ENCODE results near the gene ELP6. TPM values are rescaled to one million over a fixed set of nuclear protein-coding genes. Genes with fewer than 3 reads are reported as not detected.

Gene ELP6
- total RNA-seq, 1 experiment from 2014 or later, result 26.9 TPM

DNA sequence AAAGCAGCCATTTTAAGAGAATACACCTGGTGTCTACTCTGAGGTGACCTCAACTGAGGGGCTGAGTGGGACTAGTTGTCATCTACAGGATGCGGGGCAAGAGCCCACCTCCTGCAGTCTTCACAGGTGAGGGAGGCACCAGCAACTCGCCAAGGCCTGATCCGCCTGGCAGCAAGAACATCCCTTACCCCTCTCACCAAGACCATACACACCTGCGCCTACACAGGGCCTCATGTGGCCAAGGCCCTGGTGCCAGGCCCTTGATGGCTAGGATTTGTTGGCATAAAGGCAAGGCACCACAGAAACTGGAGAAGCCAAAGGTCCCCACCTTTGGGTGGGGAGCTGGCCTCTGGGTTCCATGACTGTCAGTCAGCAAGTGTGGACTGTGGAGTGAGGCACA, 18.4 kb downstream of the ELP6 start:
- Histone ChIP-seq H3K9me3 (ENCODE audit: control insufficient read depth, insufficient read depth, low read depth, low read length) (no peaks in the 10 kb centered on the region), H3K27me3 (ENCODE audit: control insufficient read depth, insufficient read depth, low read length) (no peaks in the 10 kb centered on the region), H3K27ac (ENCODE audit: low read length) (no peak overlapping the region), H3K36me3 (ENCODE audit: control insufficient read depth, insufficient read depth, low read length) (peaks cover 3% of the 10 kb centered on the region; the same call in 1 of the 2 replicates), H3K4me1 (ENCODE audit: control insufficient read depth, insufficient read depth, low read length) (no peaks in the 10 kb centered on the region), H3K4me3 (ENCODE audit: low read depth in 2 of 2, low read length in 2 of 2) (no peak overlapping the region)
- BruUV-seq (replicated peaks), result no TSS peak
- no peak for DNase-seq (ENCODE audit: low read depth, low spot score)
- TF ChIP-seq, protein P1, sequence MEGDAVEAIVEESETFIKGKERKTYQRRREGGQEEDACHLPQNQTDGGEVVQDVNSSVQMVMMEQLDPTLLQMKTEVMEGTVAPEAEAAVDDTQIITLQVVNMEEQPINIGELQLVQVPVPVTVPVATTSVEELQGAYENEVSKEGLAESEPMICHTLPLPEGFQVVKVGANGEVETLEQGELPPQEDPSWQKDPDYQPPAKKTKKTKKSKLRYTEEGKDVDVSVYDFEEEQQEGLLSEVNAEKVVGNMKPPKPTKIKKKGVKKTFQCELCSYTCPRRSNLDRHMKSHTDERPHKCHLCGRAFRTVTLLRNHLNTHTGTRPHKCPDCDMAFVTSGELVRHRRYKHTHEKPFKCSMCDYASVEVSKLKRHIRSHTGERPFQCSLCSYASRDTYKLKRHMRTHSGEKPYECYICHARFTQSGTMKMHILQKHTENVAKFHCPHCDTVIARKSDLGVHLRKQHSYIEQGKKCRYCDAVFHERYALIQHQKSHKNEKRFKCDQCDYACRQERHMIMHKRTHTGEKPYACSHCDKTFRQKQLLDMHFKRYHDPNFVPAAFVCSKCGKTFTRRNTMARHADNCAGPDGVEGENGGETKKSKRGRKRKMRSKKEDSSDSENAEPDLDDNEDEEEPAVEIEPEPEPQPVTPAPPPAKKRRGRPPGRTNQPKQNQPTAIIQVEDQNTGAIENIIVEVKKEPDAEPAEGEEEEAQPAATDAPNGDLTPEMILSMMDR (IDR thresholded peaks at IDR 0.05), result no peak
- TF ChIP-seq, protein P2, sequence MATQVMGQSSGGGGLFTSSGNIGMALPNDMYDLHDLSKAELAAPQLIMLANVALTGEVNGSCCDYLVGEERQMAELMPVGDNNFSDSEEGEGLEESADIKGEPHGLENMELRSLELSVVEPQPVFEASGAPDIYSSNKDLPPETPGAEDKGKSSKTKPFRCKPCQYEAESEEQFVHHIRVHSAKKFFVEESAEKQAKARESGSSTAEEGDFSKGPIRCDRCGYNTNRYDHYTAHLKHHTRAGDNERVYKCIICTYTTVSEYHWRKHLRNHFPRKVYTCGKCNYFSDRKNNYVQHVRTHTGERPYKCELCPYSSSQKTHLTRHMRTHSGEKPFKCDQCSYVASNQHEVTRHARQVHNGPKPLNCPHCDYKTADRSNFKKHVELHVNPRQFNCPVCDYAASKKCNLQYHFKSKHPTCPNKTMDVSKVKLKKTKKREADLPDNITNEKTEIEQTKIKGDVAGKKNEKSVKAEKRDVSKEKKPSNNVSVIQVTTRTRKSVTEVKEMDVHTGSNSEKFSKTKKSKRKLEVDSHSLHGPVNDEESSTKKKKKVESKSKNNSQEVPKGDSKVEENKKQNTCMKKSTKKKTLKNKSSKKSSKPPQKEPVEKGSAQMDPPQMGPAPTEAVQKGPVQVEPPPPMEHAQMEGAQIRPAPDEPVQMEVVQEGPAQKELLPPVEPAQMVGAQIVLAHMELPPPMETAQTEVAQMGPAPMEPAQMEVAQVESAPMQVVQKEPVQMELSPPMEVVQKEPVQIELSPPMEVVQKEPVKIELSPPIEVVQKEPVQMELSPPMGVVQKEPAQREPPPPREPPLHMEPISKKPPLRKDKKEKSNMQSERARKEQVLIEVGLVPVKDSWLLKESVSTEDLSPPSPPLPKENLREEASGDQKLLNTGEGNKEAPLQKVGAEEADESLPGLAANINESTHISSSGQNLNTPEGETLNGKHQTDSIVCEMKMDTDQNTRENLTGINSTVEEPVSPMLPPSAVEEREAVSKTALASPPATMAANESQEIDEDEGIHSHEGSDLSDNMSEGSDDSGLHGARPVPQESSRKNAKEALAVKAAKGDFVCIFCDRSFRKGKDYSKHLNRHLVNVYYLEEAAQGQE (IDR thresholded peaks at IDR 0.05; ENCODE audit: insufficient read depth in 1 of 2, low read depth in 2 of 2, low read length in 1 of 2), result no peak
- TF ChIP-seq TCF7L2 (IDR thresholded peaks at IDR 0.05; ENCODE audit: low read depth, low read length) (no peak), POLR2AphosphoS5 (IDR thresholded peaks at IDR 0.05; ENCODE audit: low read depth, low read length) (no peak), SIN3A (IDR thresholded peaks at IDR 0.05; ENCODE audit: borderline replicate concordance, insufficient read depth, low read depth, low read length) (no peak)
- ATAC-seq, result 0 out of 2 replicates have a peak, but pooled peaks have one; percentile 30
- ChIA-PET CTCF (no interaction called here), POLR2A (no interaction called here)
- intact Hi-C loops (cut with micrococcal nuclease; ENCODE audit: unreplicated experiment) (no loop called here), in situ Hi-C loops (cut with HindIII; ENCODE audit: low pct_unique_long_range_greater_than_20kb, low sequenced_read_pairs) (no loop called here)

DNA sequence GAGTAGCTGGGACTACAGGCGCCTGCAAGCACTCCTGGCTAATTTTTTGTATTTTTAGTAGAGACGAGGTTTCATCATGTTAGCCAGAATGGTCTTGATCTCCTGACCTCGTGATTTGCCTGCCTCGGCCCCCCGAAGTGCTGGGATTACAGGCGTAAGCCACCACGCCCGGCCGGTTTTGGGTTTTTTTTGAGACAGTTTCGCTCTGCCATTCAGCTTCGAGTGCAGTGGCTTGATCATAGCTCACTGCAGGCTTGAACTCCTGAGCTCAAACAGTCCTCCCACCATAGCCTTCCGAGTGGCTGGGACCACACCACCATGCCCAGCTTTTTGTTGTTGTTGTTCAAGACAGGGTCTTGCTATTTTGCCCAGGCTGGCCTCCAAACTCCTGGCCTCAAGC, 21.7 kb downstream of the ELP6 start:
- H3K9me3 ChIP-seq (ENCODE audit: control insufficient read depth, insufficient read depth, low read depth, low read length), result no peaks in the 10 kb centered on the region
- CTCF ChIA-PET, result no interaction called here
- no peaks in the 10 kb centered on the region for H3K4me1 ChIP-seq (ENCODE audit: control insufficient read depth, insufficient read depth, low read length)
- no TSS peak for BruUV-seq (replicated peaks)
- H3K27me3 ChIP-seq (ENCODE audit: control insufficient read depth, insufficient read depth, low read length), result no peaks in the 10 kb centered on the region
- TF ChIP-seq, protein P1 (IDR thresholded peaks at IDR 0.05), result no peak
- TF ChIP-seq, protein P2 (IDR thresholded peaks at IDR 0.05; ENCODE audit: insufficient read depth in 1 of 2, low read depth in 2 of 2, low read length in 1 of 2), result no peak
- TF ChIP-seq POLR2AphosphoS5 (IDR thresholded peaks at IDR 0.05; ENCODE audit: low read depth, low read length) (no peak), TCF7L2 (IDR thresholded peaks at IDR 0.05; ENCODE audit: low read depth, low read length) (no peak), SIN3A (IDR thresholded peaks at IDR 0.05; ENCODE audit: borderline replicate concordance, insufficient read depth, low read depth, low read length) (no peak)
- intact Hi-C loops (cut with micrococcal nuclease; ENCODE audit: unreplicated experiment), result no loop called here
- in situ Hi-C loops (cut with HindIII; ENCODE audit: low pct_unique_long_range_greater_than_20kb, low sequenced_read_pairs), result no loop called here
- no peak overlapping the region for H3K4me3 ChIP-seq (ENCODE audit: low read depth in 2 of 2, low read length in 2 of 2)
- DNase-seq (ENCODE audit: low read depth, low spot score), result no peak
- POLR2A ChIA-PET, result no interaction called here
- no peak for ATAC-seq
- no peak overlapping the region for H3K27ac ChIP-seq (ENCODE audit: low read length)
- peaks cover 3% of the 10 kb centered on the region; the same call in 1 of the 2 replicates for H3K36me3 ChIP-seq (ENCODE audit: control insufficient read depth, insufficient read depth, low read length)
